Transverse colon (tissue), 4 donors: ENCODE results near the gene TMCC3.

Experiments used
- POLR2A ChIP-seq: fragments of 450-650 bp; IDR thresholded peaks from one replicate; pipeline ENCODE4 v1.6.1; 2016; ENCODE audit warnings: antibody characterized with exemption, mild to moderate bottlenecking, moderate library complexity
- POLR2AphosphoS5 ChIP-seq, 3 donors: sonication (generic); formaldehyde crosslinking; IDR thresholded peaks; one replicate each; pipeline ENCODE4 v1.6.1; 2016; ENCODE audit warnings: antibody characterized with exemption in 3 of 3
- TF ChIP-seq, protein P1 (sequence below), 5 experiments: fragments of 200-600 bp in 3 of 5; fragments of 450-650 bp in 2 of 5; sonication (generic) in 3 of 5; IDR thresholded peaks; 1 replicate in 2 of 5; 2 replicates in 3 of 5; pipeline ENCODE4 v1.5.1; 2016 to 2017; ENCODE audit warnings: antibody characterized with exemption in 5 of 5, inconsistent platforms in 3 of 5, mild to moderate bottlenecking in 2 of 5, moderate library complexity in 1 of 5

DNA sequence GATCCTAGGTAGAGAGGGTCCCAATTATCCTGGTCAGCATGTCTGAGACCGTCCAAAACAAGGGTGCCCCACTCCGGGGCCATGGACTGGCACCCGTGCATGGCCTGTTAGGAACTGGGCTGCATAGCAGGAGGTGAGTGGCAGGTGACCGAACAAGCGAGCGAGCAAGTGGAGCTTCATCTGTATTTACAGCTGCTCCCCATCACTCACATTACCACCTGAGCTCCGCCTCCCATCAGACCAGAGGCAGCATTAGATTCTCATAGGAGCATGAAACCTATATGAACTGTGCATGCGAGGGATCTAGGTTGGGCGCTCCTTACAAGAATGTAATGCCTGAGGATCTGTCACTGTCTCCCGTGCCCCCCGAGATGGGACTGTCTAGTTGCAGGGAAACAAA is 44.4 kb upstream of the TMCC3 start:
- TF ChIP-seq, protein P1, sequence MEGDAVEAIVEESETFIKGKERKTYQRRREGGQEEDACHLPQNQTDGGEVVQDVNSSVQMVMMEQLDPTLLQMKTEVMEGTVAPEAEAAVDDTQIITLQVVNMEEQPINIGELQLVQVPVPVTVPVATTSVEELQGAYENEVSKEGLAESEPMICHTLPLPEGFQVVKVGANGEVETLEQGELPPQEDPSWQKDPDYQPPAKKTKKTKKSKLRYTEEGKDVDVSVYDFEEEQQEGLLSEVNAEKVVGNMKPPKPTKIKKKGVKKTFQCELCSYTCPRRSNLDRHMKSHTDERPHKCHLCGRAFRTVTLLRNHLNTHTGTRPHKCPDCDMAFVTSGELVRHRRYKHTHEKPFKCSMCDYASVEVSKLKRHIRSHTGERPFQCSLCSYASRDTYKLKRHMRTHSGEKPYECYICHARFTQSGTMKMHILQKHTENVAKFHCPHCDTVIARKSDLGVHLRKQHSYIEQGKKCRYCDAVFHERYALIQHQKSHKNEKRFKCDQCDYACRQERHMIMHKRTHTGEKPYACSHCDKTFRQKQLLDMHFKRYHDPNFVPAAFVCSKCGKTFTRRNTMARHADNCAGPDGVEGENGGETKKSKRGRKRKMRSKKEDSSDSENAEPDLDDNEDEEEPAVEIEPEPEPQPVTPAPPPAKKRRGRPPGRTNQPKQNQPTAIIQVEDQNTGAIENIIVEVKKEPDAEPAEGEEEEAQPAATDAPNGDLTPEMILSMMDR (IDR thresholded peaks at IDR 0.05): no peak
- TF ChIP-seq POLR2AphosphoS5 (IDR thresholded peaks at IDR 0.05) (no peak), POLR2A (no peak)
